HepG2 (cell line): ENCODE results near the gene HSF4. TPM values are rescaled to one million over a fixed set of nuclear protein-coding genes. Genes with fewer than 3 reads are reported as not detected.

Source experiments
- IRF2 ChIP-seq: IDR thresholded peaks from 2 replicates; pipeline ENCODE4 v1.6.1; 2018; ENCODE audit warnings: missing genetic modification reagents, missing compliant biosample characterization
- RAD21 ChIP-seq: fragments of 450-650 bp; formaldehyde crosslinking; IDR thresholded peaks from 2 replicates; pipeline ENCODE4 v1.5.0; 2020; ENCODE audit warnings: mild to moderate bottlenecking
- RXRB ChIP-seq: IDR thresholded peaks from 2 replicates; pipeline ENCODE4 v1.6.1; 2016; ENCODE audit warnings: borderline replicate concordance, missing genetic modification reagents, missing compliant biosample characterization
- SOX13 ChIP-seq, 3 experiments: fragments of 450-650 bp in 1 of 3; sonication (generic) in 1 of 3; formaldehyde crosslinking in 1 of 3; IDR thresholded peaks in 2 of 3; conservative IDR thresholded peaks in 1 of 3; 2 replicates each; pipeline versions ENCODE4 v1.5.0 to v1.6.1; 2016 to 2020; ENCODE audit warnings: antibody characterized with exemption in 1 of 3, mild to moderate bottlenecking in 1 of 3, missing compliant biosample characterization in 1 of 3, missing genetic modification reagents in 1 of 3, moderate library complexity in 1 of 3
- SPEN ChIP-seq: sonication (generic); formaldehyde crosslinking; IDR thresholded peaks from 2 replicates; pipeline ENCODE4 v1.5.1; 2020; ENCODE audit warnings: low read depth, mild to moderate bottlenecking, missing genetic modification reagents
- THAP11 ChIP-seq: IDR thresholded peaks from 2 replicates; pipeline ENCODE4 v1.6.1; 2016; ENCODE audit warnings: missing biosample characterization, missing genetic modification reagents
- ZBTB3 ChIP-seq: sonication (generic); formaldehyde crosslinking; IDR thresholded peaks from 2 replicates; pipeline ENCODE4 v1.4.0; 2020; ENCODE audit warnings: low read depth, mild to moderate bottlenecking, moderate library complexity, missing genetic modification reagents, borderline replicate concordance
- ZNF138 ChIP-seq: sonication (generic); formaldehyde crosslinking; IDR thresholded peaks from 2 replicates; pipeline ENCODE4 v1.5.0; 2020; ENCODE audit warnings: mild to moderate bottlenecking, low read depth, missing genetic modification reagents
- polyA plus RNA-seq, 8 experiments: library from polyadenylated mRNA; depleted of rRNA in 3 of 8; stranded (reverse) in 7 of 8; unstranded in 1 of 8; fragments of >200 nt; fragmentation: Illumina TruSeq in 4 of 8; extraction: Trizol in 4 of 8; gene quantifications; 2 replicates each; pipeline versions ENCODE4 v1.2.1 to v1.2.3, GENCODE V29; 2011 to 2016; ENCODE audit warnings: low read depth in 4 of 8, missing spikeins in 1 of 8, mixed read lengths in 1 of 8; ENCODE audit not compliant: insufficient read depth in 1 of 8
- total RNA-seq, 5 experiments: library from RNA; depleted of rRNA; stranded (reverse); fragments of >200 nt; fragmentation: Illumina TruSeq; extraction: Trizol; gene quantifications; 2 replicates each; pipeline ENCODE4 v1.2.3, GENCODE V29; 2016; ENCODE audit warnings: low read depth in 1 of 5
- TF ChIP-seq, protein P1 (sequence below): sonication (generic); formaldehyde crosslinking; IDR thresholded peaks from 2 replicates; pipeline ENCODE4 v1.4.0; 2020; ENCODE audit warnings: missing genetic modification reagents
- TF ChIP-seq, protein P2 (sequence below): sonication (generic); formaldehyde crosslinking; IDR thresholded peaks from 2 replicates; pipeline ENCODE4 v1.4.0; 2020; ENCODE audit warnings: missing genetic modification reagents
- TF ChIP-seq, protein P3 (sequence below): IDR thresholded peaks from 2 replicates; pipeline ENCODE4 v1.6.1; 2016; ENCODE audit warnings: low read depth, borderline replicate concordance
- TF ChIP-seq, protein P4 (sequence below): sonication (generic); formaldehyde crosslinking; IDR thresholded peaks from 2 replicates; pipeline ENCODE4 v1.4.0; 2020; ENCODE audit warnings: missing genetic modification reagents

Gene HSF4
- total and polyA plus RNA-seq, 2 of the 13 experiments (the other 11 are each of a cell fraction or from before 2014, with no cell fraction given), result 3.5 to 16.9 TPM

DNA sequence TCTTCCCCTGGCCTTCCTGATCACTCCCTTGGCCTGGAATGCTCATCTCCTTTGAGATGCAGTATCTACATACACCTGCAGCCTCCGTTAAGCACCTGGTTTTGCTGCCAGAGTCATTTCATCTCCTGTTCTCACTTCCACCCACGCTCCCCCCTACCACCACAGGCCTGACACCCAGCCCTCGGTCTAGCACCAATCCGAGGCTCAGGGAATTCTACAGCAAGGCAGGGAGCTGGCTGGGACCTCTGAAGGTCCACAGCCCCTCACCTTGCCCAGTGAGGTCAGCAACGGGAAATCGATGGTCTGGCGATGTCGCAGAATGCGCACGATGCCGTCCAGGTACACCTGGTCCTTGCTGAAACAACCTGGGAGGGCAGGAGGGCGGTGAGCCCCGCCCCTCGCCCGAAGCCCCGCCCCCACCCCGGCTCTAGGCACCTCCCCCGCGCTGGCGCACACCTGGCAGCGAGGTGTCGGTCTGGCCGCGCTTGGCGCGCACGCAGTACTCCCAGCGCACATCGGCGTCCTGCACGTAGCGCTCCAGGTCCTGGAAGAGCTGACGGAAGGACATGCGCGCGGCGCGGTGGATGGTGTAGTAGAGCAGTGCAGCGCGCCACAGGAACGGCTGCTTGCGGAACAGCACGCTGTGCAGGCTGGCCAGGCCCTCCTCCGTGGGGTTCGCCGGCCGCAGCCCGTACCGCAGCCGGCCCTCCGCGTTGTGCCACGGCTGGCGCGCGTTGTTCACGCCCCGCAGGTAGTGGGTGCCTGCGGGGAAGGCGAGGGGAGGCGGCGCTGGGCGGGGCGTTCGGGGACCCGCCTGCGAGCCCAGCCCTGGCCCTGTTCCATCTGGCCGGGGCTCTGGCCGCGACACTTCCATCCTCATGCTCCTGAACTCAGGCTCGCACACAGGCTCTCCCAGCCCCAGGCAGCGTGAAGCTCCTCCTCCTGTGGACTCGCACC, 13.5 kb downstream of the HSF4 start (continued):
- TF ChIP-seq, protein P1, sequence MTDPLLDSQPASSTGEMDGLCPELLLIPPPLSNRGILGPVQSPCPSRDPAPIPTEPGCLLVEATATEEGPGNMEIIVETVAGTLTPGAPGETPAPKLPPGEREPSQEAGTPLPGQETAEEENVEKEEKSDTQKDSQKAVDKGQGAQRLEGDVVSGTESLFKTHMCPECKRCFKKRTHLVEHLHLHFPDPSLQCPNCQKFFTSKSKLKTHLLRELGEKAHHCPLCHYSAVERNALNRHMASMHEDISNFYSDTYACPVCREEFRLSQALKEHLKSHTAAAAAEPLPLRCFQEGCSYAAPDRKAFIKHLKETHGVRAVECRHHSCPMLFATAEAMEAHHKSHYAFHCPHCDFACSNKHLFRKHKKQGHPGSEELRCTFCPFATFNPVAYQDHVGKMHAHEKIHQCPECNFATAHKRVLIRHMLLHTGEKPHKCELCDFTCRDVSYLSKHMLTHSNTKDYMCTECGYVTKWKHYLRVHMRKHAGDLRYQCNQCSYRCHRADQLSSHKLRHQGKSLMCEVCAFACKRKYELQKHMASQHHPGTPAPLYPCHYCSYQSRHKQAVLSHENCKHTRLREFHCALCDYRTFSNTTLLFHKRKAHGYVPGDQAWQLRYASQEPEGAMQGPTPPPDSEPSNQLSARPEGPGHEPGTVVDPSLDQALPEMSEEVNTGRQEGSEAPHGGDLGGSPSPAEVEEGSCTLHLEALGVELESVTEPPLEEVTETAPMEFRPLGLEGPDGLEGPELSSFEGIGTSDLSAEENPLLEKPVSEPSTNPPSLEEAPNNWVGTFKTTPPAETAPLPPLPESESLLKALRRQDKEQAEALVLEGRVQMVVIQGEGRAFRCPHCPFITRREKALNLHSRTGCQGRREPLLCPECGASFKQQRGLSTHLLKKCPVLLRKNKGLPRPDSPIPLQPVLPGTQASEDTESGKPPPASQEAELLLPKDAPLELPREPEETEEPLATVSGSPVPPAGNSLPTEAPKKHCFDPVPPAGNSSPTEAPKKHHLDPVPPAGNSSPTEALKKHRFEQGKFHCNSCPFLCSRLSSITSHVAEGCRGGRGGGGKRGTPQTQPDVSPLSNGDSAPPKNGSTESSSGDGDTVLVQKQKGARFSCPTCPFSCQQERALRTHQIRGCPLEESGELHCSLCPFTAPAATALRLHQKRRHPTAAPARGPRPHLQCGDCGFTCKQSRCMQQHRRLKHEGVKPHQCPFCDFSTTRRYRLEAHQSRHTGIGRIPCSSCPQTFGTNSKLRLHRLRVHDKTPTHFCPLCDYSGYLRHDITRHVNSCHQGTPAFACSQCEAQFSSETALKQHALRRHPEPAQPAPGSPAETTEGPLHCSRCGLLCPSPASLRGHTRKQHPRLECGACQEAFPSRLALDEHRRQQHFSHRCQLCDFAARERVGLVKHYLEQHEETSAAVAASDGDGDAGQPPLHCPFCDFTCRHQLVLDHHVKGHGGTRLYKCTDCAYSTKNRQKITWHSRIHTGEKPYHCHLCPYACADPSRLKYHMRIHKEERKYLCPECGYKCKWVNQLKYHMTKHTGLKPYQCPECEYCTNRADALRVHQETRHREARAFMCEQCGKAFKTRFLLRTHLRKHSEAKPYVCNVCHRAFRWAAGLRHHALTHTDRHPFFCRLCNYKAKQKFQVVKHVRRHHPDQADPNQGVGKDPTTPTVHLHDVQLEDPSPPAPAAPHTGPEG (CRISPR knock-in tag), result peak; percentile 43; the same call in 1 of the 2 replicates
- no peak for TF ChIP-seq ZBTB3 (CRISPR knock-in tag)
- TF ChIP-seq, protein P2, sequence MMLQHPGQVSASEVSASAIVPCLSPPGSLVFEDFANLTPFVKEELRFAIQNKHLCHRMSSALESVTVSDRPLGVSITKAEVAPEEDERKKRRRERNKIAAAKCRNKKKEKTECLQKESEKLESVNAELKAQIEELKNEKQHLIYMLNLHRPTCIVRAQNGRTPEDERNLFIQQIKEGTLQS, result no peak
- no peak for TF ChIP-seq RXRB (CRISPR knock-in tag)
- TF ChIP-seq SPEN (CRISPR knock-in tag), result peak; percentile 83; the same call in 1 of the 2 replicates
- TF ChIP-seq, protein P3, sequence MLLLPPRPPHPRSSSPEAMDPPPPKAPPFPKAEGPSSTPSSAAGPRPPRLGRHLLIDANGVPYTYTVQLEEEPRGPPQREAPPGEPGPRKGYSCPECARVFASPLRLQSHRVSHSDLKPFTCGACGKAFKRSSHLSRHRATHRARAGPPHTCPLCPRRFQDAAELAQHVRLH (CRISPR knock-in tag), result peak; percentile 44; the same call in 1 of the 2 replicates
- 0 out of 2 replicates have a peak, but pooled peaks have one; percentile 81 for TF ChIP-seq ZNF138 (CRISPR knock-in tag)
- TF ChIP-seq IRF2, result no peak
- TF ChIP-seq, protein P4, sequence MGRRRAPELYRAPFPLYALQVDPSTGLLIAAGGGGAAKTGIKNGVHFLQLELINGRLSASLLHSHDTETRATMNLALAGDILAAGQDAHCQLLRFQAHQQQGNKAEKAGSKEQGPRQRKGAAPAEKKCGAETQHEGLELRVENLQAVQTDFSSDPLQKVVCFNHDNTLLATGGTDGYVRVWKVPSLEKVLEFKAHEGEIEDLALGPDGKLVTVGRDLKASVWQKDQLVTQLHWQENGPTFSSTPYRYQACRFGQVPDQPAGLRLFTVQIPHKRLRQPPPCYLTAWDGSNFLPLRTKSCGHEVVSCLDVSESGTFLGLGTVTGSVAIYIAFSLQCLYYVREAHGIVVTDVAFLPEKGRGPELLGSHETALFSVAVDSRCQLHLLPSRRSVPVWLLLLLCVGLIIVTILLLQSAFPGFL (CRISPR knock-in tag), result no peak
- TF ChIP-seq RAD21 (CRISPR knock-in tag), result no peak; the same call in 1 of the 2 replicates
- TF ChIP-seq THAP11 (CRISPR knock-in tag), result no peak
- no peak for TF ChIP-seq SOX13 (IDR thresholded peaks at IDR 0.05)
- peak in 1 of 2 experiments; percentile 19; a peak in 1 of 4 replicates for TF ChIP-seq SOX13 (CRISPR knock-in tag; conservative IDR thresholded peaks at IDR 0.05 in 1 of 2, IDR thresholded peaks at IDR 0.05 in 1 of 2)
